Nephron progenitor cell (in vitro differentiated cells): ENCODE measurements around the gene KREMEN1.
A peak's percentile ranks its signal among the peaks of the same experiment; 100 is the strongest.

ENCODE experiments used
- DNase-seq: peaks from one replicate; pipeline ENCODE4 v3.0.0; 2021
- H3K27ac Mint-ChIP-seq: 2 replicates; pipeline ENCODE4 v1.8.0; 2021; ENCODE audit warnings: mild to moderate bottlenecking, moderate library complexity, mixed read lengths
- H3K27me3 Mint-ChIP-seq: 2 replicates; pipeline ENCODE4 v1.8.0; 2021; ENCODE audit warnings: mild to moderate bottlenecking, low read depth, mixed read lengths; ENCODE audit not compliant: poor library complexity
- H3K36me3 Mint-ChIP-seq: 2 replicates; pipeline ENCODE4 v1.8.0; 2021; ENCODE audit warnings: low read depth, mixed read lengths
- H3K4me1 Mint-ChIP-seq: 2 replicates; pipeline ENCODE4 v1.8.0; 2021; ENCODE audit warnings: mixed read lengths
- H3K4me3 Mint-ChIP-seq: 2 replicates; pipeline ENCODE4 v1.8.0; 2021; ENCODE audit warnings: mild to moderate bottlenecking, moderate library complexity, mixed read lengths
- H3K9me3 Mint-ChIP-seq: 2 replicates; pipeline ENCODE4 v1.8.0; 2021; ENCODE audit warnings: mild to moderate bottlenecking, moderate library complexity, mixed read lengths
- CTCF ChIP-seq: fragments of 200-600 bp; sonication (generic); IDR thresholded peaks from 2 replicates; pipeline ENCODE4 v1.5.0; 2021; ENCODE audit warnings: antibody characterized with exemption

The KREMEN1 gene

GRCh38 chr22:29110946-29111345 lies 38.1 kb downstream of the KREMEN1 start:
- peaks cover 14% of the 10 kb centered on the region for H3K36me3 Mint-ChIP-seq
- H3K27ac Mint-ChIP-seq = no peak overlapping the region

GRCh38 chr22:29112121-29112520 lies 39.3 kb downstream of the KREMEN1 start:
- no peak overlapping the region for H3K27ac Mint-ChIP-seq
- H3K4me1 Mint-ChIP-seq = peaks cover 25% of the 10 kb centered on the region
- peaks cover 4% of the 10 kb centered on the region for H3K9me3 Mint-ChIP-seq
- no peak overlapping the region for H3K4me3 Mint-ChIP-seq
- peaks cover 4% of the 10 kb centered on the region for H3K27me3 Mint-ChIP-seq
- peaks cover 19% of the 10 kb centered on the region for H3K36me3 Mint-ChIP-seq
- TF ChIP-seq CTCF = no peak
- no peak for DNase-seq

More at GRCh38 chr22:29110946-29111345, 38.1 kb downstream of the KREMEN1 start:
- Mint-ChIP-seq H3K4me3 (no peak overlapping the region), H3K4me1 (peaks cover 33% of the 10 kb centered on the region), H3K27me3 (peaks cover 4% of the 10 kb centered on the region), H3K9me3 (no peaks in the 10 kb centered on the region)
- no peak for TF ChIP-seq CTCF
- no peak for DNase-seq

- no peak for TF ChIP-seq CTCF
- no peak for DNase-seq
- Mint-ChIP-seq H3K27me3 (peaks cover 4% of the 10 kb centered on the region), H3K36me3 (peaks cover 22% of the 10 kb centered on the region), H3K27ac (peak overlapping the region; percentile 30), H3K9me3 (peaks cover 4% of the 10 kb centered on the region), H3K4me3 (no peak overlapping the region), H3K4me1 (peaks cover 25% of the 10 kb centered on the region)
Measured at GRCh38 chr22:29112681-29113080, 39.8 kb downstream of the KREMEN1 start.

GRCh38 chr22:29113319-29113718 lies 40.5 kb downstream of the KREMEN1 start:
- peaks cover 10% of the 10 kb centered on the region for H3K9me3 Mint-ChIP-seq
- no peak overlapping the region for H3K27ac Mint-ChIP-seq
- no peak overlapping the region for H3K4me3 Mint-ChIP-seq
- DNase-seq = no peak
- TF ChIP-seq CTCF = no peak
- peaks cover 4% of the 10 kb centered on the region for H3K27me3 Mint-ChIP-seq
- peaks cover 29% of the 10 kb centered on the region for H3K36me3 Mint-ChIP-seq
- peaks cover 24% of the 10 kb centered on the region for H3K4me1 Mint-ChIP-seq

GRCh38 chr22:29114392-29114791 lies 41.6 kb downstream of the KREMEN1 start:
- Mint-ChIP-seq H3K27me3 (peaks cover 7% of the 10 kb centered on the region), H3K9me3 (peaks cover 16% of the 10 kb centered on the region), H3K4me3 (no peak overlapping the region), H3K36me3 (peaks cover 38% of the 10 kb centered on the region), H3K27ac (no peak overlapping the region), H3K4me1 (peaks cover 15% of the 10 kb centered on the region)
- no peak for TF ChIP-seq CTCF
- no peak for DNase-seq

GRCh38 chr22:29115682-29116288 lies 43.0 kb downstream of the KREMEN1 start:
- Mint-ChIP-seq H3K4me1 (peaks cover under 1% of the 10 kb centered on the region), H3K27ac (no peak overlapping the region), H3K27me3 (peaks cover 11% of the 10 kb centered on the region), H3K4me3 (no peak overlapping the region), H3K36me3 (peaks cover 42% of the 10 kb centered on the region), H3K9me3 (peaks cover 30% of the 10 kb centered on the region)
- DNase-seq = no peak
- TF ChIP-seq CTCF = no peak
